ENCODE results near the gene NASP. TPM values are rescaled to one million over a fixed set of nuclear protein-coding genes. Genes with fewer than 3 reads are reported as not detected.

Gene NASP
- total and polyA plus RNA-seq, 2 of the 13 experiments (the other 11 are each of a cell fraction or from before 2014, with no cell fraction given): 132 to 256 TPM

- 95% methylated on average over 1 of the region's 1 CpG for WGBS (ENCODE audit: low lambda C conversion rate)
- no peaks in the 10 kb centered on the region for H3K9me3 ChIP-seq (ENCODE audit: low read length)
- no peak overlapping the region for H2AFZ ChIP-seq (ENCODE audit: low read length)
- POLR2A ChIA-PET: interaction anchor here (2.0 to 29.7 kb wide), 4 partner anchors 10 to 41 kb away, joined by 27 to 690 read pairs (median 45); partner anchors contain the start of genes AKR1A1, CCDC163, MMACHC and PRDX1
- DNase-seq (ENCODE audit: low spot score): no peak
- CTCF ChIA-PET (ENCODE audit: low intra/inter-chr PET ratio, low total read pairs): no interaction called here
- H3K9ac ChIP-seq (ENCODE audit: insufficient read depth, low read depth, low read length): no peak overlapping the region
- FAIRE-seq: no peak
- H3K27ac ChIP-seq (ENCODE audit: extremely low read length, insufficient read depth, low read length): no peak overlapping the region
- ATAC-seq: no peak
- no peaks in the 10 kb centered on the region for H3K27me3 ChIP-seq (ENCODE audit: control insufficient read depth in 1 of 2, insufficient read depth in 2 of 2, low read length in 2 of 2)
- peaks cover 62% of the 10 kb centered on the region for H3K4me1 ChIP-seq (ENCODE audit: insufficient read depth, low read length)
- H4K20me1 ChIP-seq (ENCODE audit: insufficient read depth, low read length): no peaks in the 10 kb centered on the region
- in situ Hi-C loops (cut with HindIII; ENCODE audit: extremely low pct_ligation_motif_present, low pct_unique_long_range_greater_than_20kb): no loop called here
- no peak overlapping the region for H3K4me2 ChIP-seq (ENCODE audit: low read depth, low read length)
- no peaks in the 10 kb centered on the region for H3K36me3 ChIP-seq (replicated peaks in 1 of 2; ENCODE audit: control insufficient read depth in 1 of 2, insufficient read depth in 2 of 2, low read length in 2 of 2)
- intact Hi-C loops (cut with micrococcal nuclease; ENCODE audit: unreplicated experiment): no loop called here
- no TSS peak for BruUV-seq (replicated peaks)
- no peaks in the 10 kb centered on the region for H3K79me2 ChIP-seq (ENCODE audit: insufficient read depth, low read length)
- TF ChIP-seq, protein P1, sequence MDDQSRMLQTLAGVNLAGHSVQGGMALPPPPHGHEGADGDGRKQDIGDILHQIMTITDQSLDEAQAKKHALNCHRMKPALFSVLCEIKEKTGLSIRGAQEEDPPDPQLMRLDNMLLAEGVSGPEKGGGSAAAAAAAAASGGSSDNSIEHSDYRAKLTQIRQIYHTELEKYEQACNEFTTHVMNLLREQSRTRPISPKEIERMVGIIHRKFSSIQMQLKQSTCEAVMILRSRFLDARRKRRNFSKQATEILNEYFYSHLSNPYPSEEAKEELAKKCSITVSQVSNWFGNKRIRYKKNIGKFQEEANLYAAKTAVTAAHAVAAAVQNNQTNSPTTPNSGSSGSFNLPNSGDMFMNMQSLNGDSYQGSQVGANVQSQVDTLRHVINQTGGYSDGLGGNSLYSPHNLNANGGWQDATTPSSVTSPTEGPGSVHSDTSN (CRISPR knock-in tag; IDR thresholded peaks at IDR 0.05; ENCODE audit: borderline replicate concordance): no peak
- no peak for TF ChIP-seq ZSCAN21 (CRISPR knock-in tag; IDR thresholded peaks at IDR 0.05; ENCODE audit: borderline replicate concordance)
- TF ChIP-seq ZNF451 (CRISPR knock-in tag; IDR thresholded peaks at IDR 0.05): no peak
- no peak for TF ChIP-seq TOPORS (CRISPR knock-in tag; IDR thresholded peaks at IDR 0.05)
- TF ChIP-seq DR1 (CRISPR knock-in tag; IDR thresholded peaks at IDR 0.05): no peak
- no peak for TF ChIP-seq ZSCAN12 (CRISPR knock-in tag; IDR thresholded peaks at IDR 0.05)
- TF ChIP-seq SYNCRIP (IDR thresholded peaks at IDR 0.05; ENCODE audit: insufficient read depth, low read depth, low read length): no peak
- TF ChIP-seq NR2C2 (CRISPR knock-in tag; IDR thresholded peaks at IDR 0.05; ENCODE audit: borderline replicate concordance): no peak
- no peak for TF ChIP-seq KAT7 (CRISPR knock-in tag; IDR thresholded peaks at IDR 0.05; ENCODE audit: borderline replicate concordance)
- no peak for TF ChIP-seq ZMYM4 (CRISPR knock-in tag; IDR thresholded peaks at IDR 0.05)
- no peak for TF ChIP-seq ZNF383 (CRISPR knock-in tag; IDR thresholded peaks at IDR 0.05; ENCODE audit: borderline replicate concordance)
- no peak for TF ChIP-seq ZNF441 (CRISPR knock-in tag; IDR thresholded peaks at IDR 0.05; ENCODE audit: borderline replicate concordance)
- TF ChIP-seq NFATC3 (CRISPR knock-in tag; IDR thresholded peaks at IDR 0.05): no peak
- no peak for TF ChIP-seq MAFF (IDR thresholded peaks at IDR 0.05; ENCODE audit: low read depth, low read length)
- no peak for TF ChIP-seq GPBP1L1 (CRISPR knock-in tag; IDR thresholded peaks at IDR 0.05)
- no peak for TF ChIP-seq NFE2L1 (CRISPR knock-in tag; IDR thresholded peaks at IDR 0.05; ENCODE audit: borderline replicate concordance)
- TF ChIP-seq ZNF615 (CRISPR knock-in tag; IDR thresholded peaks at IDR 0.05; ENCODE audit: borderline replicate concordance): no peak
- TF ChIP-seq YEATS4 (CRISPR knock-in tag; IDR thresholded peaks at IDR 0.05; ENCODE audit: borderline replicate concordance): no peak
- TF ChIP-seq SOX5 (CRISPR knock-in tag; IDR thresholded peaks at IDR 0.05; ENCODE audit: borderline replicate concordance): no peak
- H3K4me3 ChIP-seq (replicated peaks in 1 of 3; ENCODE audit: insufficient read depth in 1 of 3, low read depth in 2 of 3, low read length in 3 of 3): no peak overlapping the region
Observed at GRCh38 chr1:45541193-45541592, 42.6 kb upstream of the NASP start.

Data from HepG2 (cell line).